Activated CD8-positive, alpha-beta memory T cell treated with anti-CD3 and anti-CD28 coated beads for 36 hours (primary cell): Measurements from ENCODE around the gene TFIP11. TPM values are rescaled to one million over a fixed set of nuclear protein-coding genes. Genes with fewer than 3 reads are reported as not detected.

Experiments used
- CTCF ChIA-PET: fragments of 350-600 bp; sonication (Branson Sonifier 250); formaldehyde crosslinking; loops from one replicate; lab custom pipeline; 2021; ENCODE audit warnings: antibody characterized with exemption; lab: Charles Lee
- POLR2A ChIA-PET: fragments of 350-600 bp; sonication (Branson Sonifier 250); formaldehyde crosslinking; loops from one replicate; lab custom pipeline; 2021; ENCODE audit warnings: antibody characterized with exemption; lab: Charles Lee
- total RNA-seq, 2 experiments: library from RNA; stranded (reverse); gene quantifications; one replicate each; pipeline ENCODE4 v1.2.3, GENCODE V29; 2021

The TFIP11 gene
- total RNA-seq, 2 experiments from 2014 or later, result 46.4 to 48.6 TPM

DNA sequence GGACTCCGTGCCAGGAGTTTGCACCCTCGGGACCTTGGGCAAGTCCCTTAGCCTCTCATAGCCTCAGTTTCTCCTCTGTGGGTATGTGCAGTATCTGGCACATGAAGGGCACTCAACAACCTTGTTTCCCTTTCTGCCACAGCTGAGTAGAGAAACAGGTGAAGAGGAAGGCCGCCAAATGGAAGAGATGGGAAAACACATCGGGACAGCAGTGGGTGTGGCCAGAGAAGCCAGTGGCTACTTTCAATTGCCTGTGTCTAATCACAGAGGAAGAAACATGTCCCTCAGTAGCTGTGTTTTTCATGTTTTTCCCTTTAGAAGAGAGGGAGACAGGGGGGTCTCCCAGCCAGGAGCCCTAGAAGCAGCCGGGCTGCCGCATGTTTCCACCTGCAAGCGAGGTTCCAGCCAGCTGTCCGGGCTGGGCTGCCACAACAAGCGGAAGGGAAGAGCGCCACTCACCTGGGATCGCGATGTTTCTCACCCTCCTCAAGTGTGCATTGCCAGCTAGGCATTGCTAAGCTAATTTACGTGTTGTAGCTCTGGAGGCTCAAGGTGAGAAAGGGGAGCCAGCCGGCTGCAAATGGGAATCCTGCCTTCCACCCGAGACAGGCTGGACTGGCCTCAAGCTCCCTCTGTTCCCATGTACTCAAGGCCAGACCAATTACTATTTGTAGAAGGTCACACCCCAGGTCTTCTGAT, 66.5 kb downstream of the TFIP11 start:
- ChIA-PET POLR2A (no interaction called here), CTCF (interaction anchor here (1.5 kb wide), 1 partner anchor 15 kb away, joined by 3 read pairs; no protein-coding TSS in a partner anchor)

DNA sequence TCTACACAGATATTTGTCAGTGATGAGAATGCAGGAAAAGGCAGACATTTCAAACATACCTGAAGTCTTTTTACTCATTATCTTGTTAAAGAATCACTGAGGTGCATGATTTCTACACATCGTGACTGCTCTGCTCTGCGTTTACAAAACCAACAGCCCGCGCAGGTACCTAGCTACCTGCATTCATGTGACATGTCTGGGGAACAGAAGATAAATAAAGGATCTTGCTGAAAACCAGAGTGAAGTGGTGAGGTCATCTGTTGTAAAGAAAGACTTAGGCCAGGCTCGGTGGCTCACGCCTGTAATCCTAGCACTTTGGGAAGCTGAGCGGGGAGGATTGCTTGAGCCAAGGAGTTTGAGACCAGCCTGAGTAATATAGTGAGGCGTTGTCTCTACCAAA, 67.5 kb downstream of the TFIP11 start:
- CTCF ChIA-PET, result no interaction called here

GRCh38 chr22:26443901-26444690, 68.2 kb downstream of the TFIP11 start:
- POLR2A ChIA-PET, result no interaction called here
- CTCF ChIA-PET, result interaction anchor here (0.6 kb wide), 2 partner anchors 48 to 426 kb away, joined by 3 to 5 read pairs; no protein-coding TSS in a partner anchor

More for the DNA sequence above, 67.5 kb downstream of the TFIP11 start:
- POLR2A ChIA-PET, result no interaction called here

DNA sequence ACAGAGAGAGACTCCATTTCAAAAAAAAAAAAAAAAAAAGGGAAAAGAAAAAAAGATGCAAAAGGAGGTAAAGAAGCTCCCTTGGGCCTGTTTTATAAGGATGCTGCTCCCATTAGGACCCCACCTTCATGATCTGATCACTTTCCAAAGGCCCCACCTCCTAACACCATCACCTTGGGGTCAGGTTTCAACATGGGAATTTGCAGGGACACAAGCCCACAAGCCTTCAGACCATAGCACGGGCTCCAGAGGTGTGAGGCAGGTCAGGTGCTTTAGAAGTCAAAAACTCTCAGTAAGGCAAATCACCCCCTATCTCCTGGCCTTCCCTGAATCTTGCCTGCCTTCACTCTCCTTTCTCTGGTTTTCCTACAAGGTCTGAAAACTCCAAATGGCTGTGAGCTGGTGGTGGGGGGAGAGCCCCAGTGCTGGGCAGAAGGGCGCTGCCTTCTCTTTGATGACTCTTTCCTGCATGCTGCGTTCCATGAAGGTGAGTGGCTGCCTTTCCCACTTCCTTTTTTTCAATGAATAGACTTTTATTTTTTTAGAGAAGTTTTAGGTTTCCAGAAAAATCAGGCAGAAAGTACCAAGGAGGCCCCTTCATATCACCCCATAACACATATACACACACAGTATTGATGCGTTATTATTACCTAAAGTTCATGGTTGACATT, 70.1 kb downstream of the TFIP11 start:
- ChIA-PET POLR2A (no interaction called here), CTCF (interaction anchor here (0.7 to 0.8 kb wide), 2 partner anchors 63 to 75 kb away, joined by 3 read pairs; no protein-coding TSS in a partner anchor)

Other genes with a start within 250 kb of the TFIP11 start
- gene ASPHD2, start 83.2 kb downstream of the TFIP11 start, total RNA-seq, result 10 to 100 TPM; 14.5 to 15.1 TPM
- gene HPS4, start 28.7 kb downstream of the TFIP11 start, total RNA-seq, result 10 to 100 TPM; 36.8 to 38.6 TPM
- gene SRRD, start 28.6 kb downstream of the TFIP11 start, total RNA-seq, result 10 to 100 TPM; 33.6 to 33.8 TPM
- gene TPST2, start 77.7 kb upstream of the TFIP11 start, total RNA-seq, result 10 to 100 TPM; 42.4 to 42.9 TPM
- gene CRYBB1, start 105.6 kb upstream of the TFIP11 start, total RNA-seq, result not detected
- gene CRYBA4, start 109.5 kb upstream of the TFIP11 start, total RNA-seq, result not detected
- 10 to 100 TPM; 15.4 to 16.9 TPM for gene MIAT, start 145.1 kb upstream of the TFIP11 start, total RNA-seq